ENCODE results near the gene STUB1.
A peak's percentile ranks its signal among the peaks of the same experiment; 100 is the strongest.
"Not testable (repeated sequence)": the region's sequence is repeated elsewhere in the genome, so short reads cannot be mapped to it uniquely, and the experiment has no call there.

STUB1 gene

GRCh38 chr16:706189-707061, 26.2 kb downstream of the STUB1 start:
- peaks cover 96% of the 10 kb centered on the region for H3K27me3 ChIP-seq (ENCODE audit: control insufficient read depth, insufficient read depth, low read length, poor library complexity, severe bottlenecking)
- WGBS, 2 experiments: 5 to 6% methylated on average over 49 of the region's 49 CpGs

GRCh38 chr16:707062-707538, 26.9 kb downstream of the STUB1 start:
- H3K36me3 ChIP-seq (ENCODE audit: control insufficient read depth, insufficient read depth, low read length): no peaks in the 10 kb centered on the region
- H3K9me3 ChIP-seq (ENCODE audit: control insufficient read depth, low read length): no peaks in the 10 kb centered on the region
- H3K27ac ChIP-seq (ENCODE audit: insufficient read depth, low read depth, low read length, poor library complexity, severe bottlenecking): no peak overlapping the region
- H3K4me1 ChIP-seq (ENCODE audit: control insufficient read depth, insufficient read depth, low read length): peaks cover 37% of the 10 kb centered on the region
- peaks cover 94% of the 10 kb centered on the region for H3K27me3 ChIP-seq (ENCODE audit: control insufficient read depth, insufficient read depth, low read length, poor library complexity, severe bottlenecking)
- H3K4me3 ChIP-seq (ENCODE audit: insufficient read depth, low read depth, low read length): no peak overlapping the region
- 44 to 47% methylated on average over 14 of the region's 14 CpGs for WGBS, 2 experiments

More at GRCh38 chr16:706189-707061, 26.2 kb downstream of the STUB1 start:
- Histone ChIP-seq H3K9me3 (ENCODE audit: control insufficient read depth, low read length) (no peaks in the 10 kb centered on the region), H3K4me3 (ENCODE audit: insufficient read depth, low read depth, low read length) (no peak overlapping the region), H3K36me3 (ENCODE audit: control insufficient read depth, insufficient read depth, low read length) (no peaks in the 10 kb centered on the region), H3K27ac (ENCODE audit: insufficient read depth, low read depth, low read length, poor library complexity, severe bottlenecking) (no peak overlapping the region), H3K4me1 (ENCODE audit: control insufficient read depth, insufficient read depth, low read length) (peaks cover 34% of the 10 kb centered on the region)

- peaks cover 93% of the 10 kb centered on the region for H3K27me3 ChIP-seq (ENCODE audit: control insufficient read depth, insufficient read depth, low read length, poor library complexity, severe bottlenecking)
- WGBS, 2 experiments: 61 to 71% methylated on average over 3 of the region's 3 CpGs
- H3K27ac ChIP-seq (ENCODE audit: insufficient read depth, low read depth, low read length, poor library complexity, severe bottlenecking): no peak overlapping the region
Observed at GRCh38 chr16:708019-708418, 27.8 kb downstream of the STUB1 start.

GRCh38 chr16:708959-709358, 28.7 kb downstream of the STUB1 start:
- Histone ChIP-seq H3K9me3 (ENCODE audit: control insufficient read depth, low read length) (no peaks in the 10 kb centered on the region), H3K4me3 (ENCODE audit: insufficient read depth, low read depth, low read length) (no peak overlapping the region), H3K27ac (ENCODE audit: insufficient read depth, low read depth, low read length, poor library complexity, severe bottlenecking) (no peak overlapping the region), H3K4me1 (ENCODE audit: control insufficient read depth, insufficient read depth, low read length) (peaks cover 37% of the 10 kb centered on the region), H3K27me3 (ENCODE audit: control insufficient read depth, insufficient read depth, low read length, poor library complexity, severe bottlenecking) (peaks cover 90% of the 10 kb centered on the region), H3K36me3 (ENCODE audit: control insufficient read depth, insufficient read depth, low read length) (no peaks in the 10 kb centered on the region)
- WGBS, 2 experiments: 76 to 84% methylated on average over 3 of the region's 4 CpGs

More at GRCh38 chr16:708019-708418, 27.8 kb downstream of the STUB1 start:
- Histone ChIP-seq H3K4me1 (ENCODE audit: control insufficient read depth, insufficient read depth, low read length) (peaks cover 37% of the 10 kb centered on the region), H3K36me3 (ENCODE audit: control insufficient read depth, insufficient read depth, low read length) (no peaks in the 10 kb centered on the region), H3K9me3 (ENCODE audit: control insufficient read depth, low read length) (no peaks in the 10 kb centered on the region), H3K4me3 (ENCODE audit: insufficient read depth, low read depth, low read length) (no peak overlapping the region)

GRCh38 chr16:709566-710499, 29.6 kb downstream of the STUB1 start:
- 40 to 42% methylated on average over 30 of the region's 30 CpGs for WGBS, 2 experiments
- H3K36me3 ChIP-seq (ENCODE audit: control insufficient read depth, insufficient read depth, low read length): no peaks in the 10 kb centered on the region
- peaks cover 88% of the 10 kb centered on the region for H3K27me3 ChIP-seq (ENCODE audit: control insufficient read depth, insufficient read depth, low read length, poor library complexity, severe bottlenecking)
- H3K9me3 ChIP-seq (ENCODE audit: control insufficient read depth, low read length): no peaks in the 10 kb centered on the region
- H3K4me1 ChIP-seq (ENCODE audit: control insufficient read depth, insufficient read depth, low read length): peaks cover 39% of the 10 kb centered on the region
- H3K4me3 ChIP-seq (ENCODE audit: insufficient read depth, low read depth, low read length): no peak overlapping the region
- H3K27ac ChIP-seq (ENCODE audit: insufficient read depth, low read depth, low read length, poor library complexity, severe bottlenecking): peak overlapping the region; percentile 89

- no peaks in the 10 kb centered on the region for H3K9me3 ChIP-seq (ENCODE audit: control insufficient read depth, low read length)
- H3K4me3 ChIP-seq (ENCODE audit: insufficient read depth, low read depth, low read length): no peak overlapping the region
- H3K27me3 ChIP-seq (ENCODE audit: control insufficient read depth, insufficient read depth, low read length, poor library complexity, severe bottlenecking): peaks cover 80% of the 10 kb centered on the region
- H3K36me3 ChIP-seq (ENCODE audit: control insufficient read depth, insufficient read depth, low read length): no peaks in the 10 kb centered on the region
- H3K4me1 ChIP-seq (ENCODE audit: control insufficient read depth, insufficient read depth, low read length): peaks cover 36% of the 10 kb centered on the region
- 84 to 85% methylated on average over 21 of the region's 21 CpGs for WGBS, 2 experiments
- H3K27ac ChIP-seq (ENCODE audit: insufficient read depth, low read depth, low read length, poor library complexity, severe bottlenecking): peak overlapping the region; percentile 89
Observed at GRCh38 chr16:710500-711075, 30.4 kb downstream of the STUB1 start.

- Histone ChIP-seq H3K27me3 (ENCODE audit: control insufficient read depth, insufficient read depth, low read length, poor library complexity, severe bottlenecking) (peaks cover 75% of the 10 kb centered on the region), H3K9me3 (ENCODE audit: control insufficient read depth, low read length) (no peaks in the 10 kb centered on the region), H3K27ac (ENCODE audit: insufficient read depth, low read depth, low read length, poor library complexity, severe bottlenecking) (no peak overlapping the region), H3K4me3 (ENCODE audit: insufficient read depth, low read depth, low read length) (no peak overlapping the region), H3K36me3 (ENCODE audit: control insufficient read depth, insufficient read depth, low read length) (no peaks in the 10 kb centered on the region), H3K4me1 (ENCODE audit: control insufficient read depth, insufficient read depth, low read length) (peaks cover 36% of the 10 kb centered on the region)
- WGBS, 2 experiments: 85 to 87% methylated on average over 12 of the region's 12 CpGs
Observed at GRCh38 chr16:711084-711483, 30.9 kb downstream of the STUB1 start.

GRCh38 chr16:711548-712320, 31.5 kb downstream of the STUB1 start:
- no peak overlapping the region for H3K4me3 ChIP-seq (ENCODE audit: insufficient read depth, low read depth, low read length)
- peaks cover 69% of the 10 kb centered on the region for H3K27me3 ChIP-seq (ENCODE audit: control insufficient read depth, insufficient read depth, low read length, poor library complexity, severe bottlenecking)

GRCh38 chr16:712740-713250, 32.6 kb downstream of the STUB1 start:
- Histone ChIP-seq H3K27me3 (ENCODE audit: control insufficient read depth, insufficient read depth, low read length, poor library complexity, severe bottlenecking) (peaks cover 58% of the 10 kb centered on the region), H3K4me1 (ENCODE audit: control insufficient read depth, insufficient read depth, low read length) (peaks cover 44% of the 10 kb centered on the region)
- not testable (repeated sequence) for H3K27ac ChIP-seq (ENCODE audit: insufficient read depth, low read depth, low read length, poor library complexity, severe bottlenecking); H3K36me3 ChIP-seq (ENCODE audit: control insufficient read depth, insufficient read depth, low read length); H3K9me3 ChIP-seq (ENCODE audit: control insufficient read depth, low read length); H3K4me3 ChIP-seq (ENCODE audit: insufficient read depth, low read depth, low read length)
- WGBS, 2 experiments: 46 to 53% methylated on average over 12 to 13 of the region's 13 CpGs

More at GRCh38 chr16:711548-712320, 31.5 kb downstream of the STUB1 start:
- H3K27ac ChIP-seq (ENCODE audit: insufficient read depth, low read depth, low read length, poor library complexity, severe bottlenecking): no peak overlapping the region
- peaks cover 35% of the 10 kb centered on the region for H3K4me1 ChIP-seq (ENCODE audit: control insufficient read depth, insufficient read depth, low read length)
- 18 to 21% methylated on average over 23 to 25 of the region's 25 CpGs for WGBS, 2 experiments
- no peaks in the 10 kb centered on the region for H3K9me3 ChIP-seq (ENCODE audit: control insufficient read depth, low read length)
- no peaks in the 10 kb centered on the region for H3K36me3 ChIP-seq (ENCODE audit: control insufficient read depth, insufficient read depth, low read length)

Data from ectodermal cell (in vitro differentiated cells).